GM21390 (cell line): ENCODE results near the gene ZNF276.
"Not testable (repeated sequence)": the region's sequence is repeated elsewhere in the genome, so short reads cannot be mapped to it uniquely, and the experiment has no call there.

Source experiments
- ATAC-seq: cut with Tn5 transposase; IDR thresholded peaks from one replicate; pipeline ENCODE4 v1.9.1; 2021; ENCODE audit not compliant: unreplicated experiment

ZNF276 gene

DNA sequence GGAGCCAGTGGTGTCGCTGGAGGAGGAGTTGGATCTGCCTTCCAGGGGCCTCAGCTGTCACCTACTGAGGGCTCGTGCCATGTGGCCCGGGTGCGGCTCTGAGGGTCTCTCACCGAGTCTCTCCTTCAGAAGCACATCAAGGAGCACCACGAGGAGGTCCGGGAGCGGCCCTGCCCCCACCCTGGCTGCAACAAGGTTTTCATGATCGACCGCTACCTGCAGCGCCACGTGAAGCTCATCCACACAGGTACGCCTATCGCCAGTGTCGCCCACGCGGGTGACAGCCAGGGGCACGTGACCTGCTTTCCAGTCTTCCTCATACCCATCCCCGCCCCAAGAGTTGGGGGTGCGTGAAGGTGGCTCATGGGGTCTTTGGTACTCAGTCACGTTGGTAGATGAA is 12.5 kb downstream of the ZNF276 start:
- no peak for ATAC-seq

DNA sequence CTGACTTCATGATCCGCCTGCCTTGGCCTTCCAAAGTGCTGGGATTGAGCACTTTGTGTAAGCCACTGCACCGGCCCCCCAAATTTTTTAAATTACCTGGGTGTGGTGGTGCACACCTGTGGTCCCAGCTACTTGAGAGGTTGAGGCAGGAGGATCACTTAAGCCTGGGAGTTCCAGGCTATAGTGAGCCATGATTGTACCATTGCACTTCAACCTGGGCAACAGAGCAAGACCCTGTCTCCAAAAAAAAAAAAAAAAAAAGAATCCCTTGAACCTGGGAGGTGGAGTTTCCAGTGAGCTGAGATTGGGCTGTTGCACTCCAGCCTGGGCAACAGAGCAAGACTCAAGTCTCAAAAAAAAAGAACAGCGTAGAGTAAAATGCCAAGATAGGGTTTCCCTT is 15.2 kb downstream of the ZNF276 start:
- ATAC-seq: no peak

DNA sequence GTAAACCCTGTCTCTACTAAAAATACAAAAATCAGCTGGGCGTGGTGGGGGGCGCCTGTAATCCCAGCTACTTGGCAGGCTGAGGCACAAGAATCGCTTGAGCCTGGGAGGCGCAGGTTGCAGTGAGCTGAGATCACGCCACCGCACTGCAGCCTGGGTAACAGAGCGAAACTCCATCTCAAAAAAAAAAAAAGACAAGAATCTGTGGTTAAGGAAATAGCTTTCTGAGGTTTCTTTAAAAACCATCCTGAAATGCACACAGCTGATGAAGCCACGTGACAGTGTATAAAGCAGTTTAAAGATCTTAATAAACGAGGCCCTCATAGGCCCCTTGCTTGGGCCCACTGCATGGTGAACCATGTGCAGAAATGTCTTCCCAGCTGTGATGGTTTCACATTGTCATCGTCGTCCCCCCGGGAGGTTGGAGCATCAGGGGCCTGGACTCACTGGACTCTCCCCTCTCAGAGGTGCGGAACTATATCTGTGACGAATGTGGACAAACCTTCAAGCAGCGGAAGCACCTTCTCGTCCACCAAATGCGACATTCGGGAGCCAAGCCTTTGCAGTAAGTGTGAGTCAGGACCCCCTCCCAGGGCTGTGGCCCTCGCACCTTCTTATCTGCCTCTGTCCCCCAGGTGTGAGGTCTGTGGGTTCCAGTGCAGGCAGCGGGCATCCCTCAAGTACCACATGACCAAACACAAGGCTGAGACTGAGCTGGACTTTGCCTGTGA is 16.2 kb downstream of the ZNF276 start:
- ATAC-seq: no peak

DNA sequence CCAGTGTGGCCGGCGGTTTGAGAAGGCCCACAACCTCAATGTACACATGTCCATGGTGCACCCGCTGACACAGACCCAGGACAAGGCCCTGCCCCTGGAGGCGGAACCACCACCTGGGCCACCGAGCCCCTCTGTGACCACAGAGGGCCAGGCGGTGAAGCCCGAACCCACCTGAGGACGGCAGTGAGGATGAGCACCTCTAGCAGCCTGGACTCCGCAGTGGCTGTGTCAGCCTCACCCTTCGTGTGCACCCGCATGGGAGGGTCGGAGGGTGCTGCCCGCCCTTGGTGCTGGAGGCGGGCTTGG is 16.7 kb downstream of the ZNF276 start:
- no peak for ATAC-seq

DNA sequence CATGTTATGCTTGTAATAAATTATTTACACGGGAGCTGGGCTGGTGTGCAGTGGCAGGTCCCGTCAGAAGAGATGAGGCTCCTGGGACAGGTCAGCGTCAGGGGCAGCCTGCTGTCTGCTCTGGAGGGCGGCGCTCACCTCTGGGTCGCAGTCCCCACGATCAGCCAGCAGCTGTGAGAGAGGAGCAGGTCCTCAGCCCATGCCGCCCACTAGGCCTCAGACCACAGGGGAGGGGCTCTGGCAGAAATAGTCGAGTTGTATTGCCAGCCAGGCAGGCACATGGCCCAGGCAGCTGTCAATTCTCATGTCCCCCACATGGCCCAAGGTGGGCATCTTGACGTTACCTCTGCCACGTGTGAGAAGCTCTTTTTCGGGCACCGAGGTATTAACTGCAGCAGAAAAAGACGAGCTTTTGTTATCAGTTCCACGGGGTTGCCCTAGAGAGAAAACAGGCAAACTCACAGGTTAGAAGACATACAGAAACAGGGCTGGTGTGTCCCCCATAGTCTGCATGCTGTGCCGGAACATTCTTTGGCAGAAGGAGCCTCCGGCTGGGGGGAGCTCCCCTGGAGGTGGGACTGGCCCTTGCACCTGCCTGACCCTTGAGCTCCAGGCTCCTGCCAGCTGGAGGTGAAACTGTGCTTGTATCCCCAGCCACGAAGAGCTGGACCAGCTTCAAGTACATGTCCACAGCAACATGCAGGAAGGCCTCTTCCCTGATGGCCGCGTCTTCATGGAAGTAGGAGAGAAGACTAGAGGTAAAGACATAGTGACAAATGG is 17.4 kb downstream of the ZNF276 start:
- ATAC-seq: no peak

DNA sequence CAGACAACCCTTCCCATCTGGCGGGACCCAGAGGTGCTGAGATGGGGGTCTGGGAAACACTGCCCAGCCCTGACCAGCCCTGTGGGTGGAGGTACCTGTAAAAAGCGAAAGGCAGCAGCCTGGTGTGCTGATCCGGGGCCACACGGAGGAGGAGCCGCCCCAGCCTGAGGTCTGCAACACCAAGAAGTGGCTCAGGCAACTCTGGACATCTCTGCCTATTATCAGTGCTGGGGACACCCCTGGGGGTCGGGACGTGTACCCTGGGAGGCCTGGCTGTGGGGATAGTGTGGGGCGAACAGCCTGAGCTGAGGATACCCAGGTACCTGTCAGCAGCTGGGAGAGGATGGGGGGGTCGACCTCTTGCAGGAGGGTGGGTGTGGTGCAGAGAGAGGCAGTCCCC is 18.0 kb downstream of the ZNF276 start:
- no peak for ATAC-seq

DNA sequence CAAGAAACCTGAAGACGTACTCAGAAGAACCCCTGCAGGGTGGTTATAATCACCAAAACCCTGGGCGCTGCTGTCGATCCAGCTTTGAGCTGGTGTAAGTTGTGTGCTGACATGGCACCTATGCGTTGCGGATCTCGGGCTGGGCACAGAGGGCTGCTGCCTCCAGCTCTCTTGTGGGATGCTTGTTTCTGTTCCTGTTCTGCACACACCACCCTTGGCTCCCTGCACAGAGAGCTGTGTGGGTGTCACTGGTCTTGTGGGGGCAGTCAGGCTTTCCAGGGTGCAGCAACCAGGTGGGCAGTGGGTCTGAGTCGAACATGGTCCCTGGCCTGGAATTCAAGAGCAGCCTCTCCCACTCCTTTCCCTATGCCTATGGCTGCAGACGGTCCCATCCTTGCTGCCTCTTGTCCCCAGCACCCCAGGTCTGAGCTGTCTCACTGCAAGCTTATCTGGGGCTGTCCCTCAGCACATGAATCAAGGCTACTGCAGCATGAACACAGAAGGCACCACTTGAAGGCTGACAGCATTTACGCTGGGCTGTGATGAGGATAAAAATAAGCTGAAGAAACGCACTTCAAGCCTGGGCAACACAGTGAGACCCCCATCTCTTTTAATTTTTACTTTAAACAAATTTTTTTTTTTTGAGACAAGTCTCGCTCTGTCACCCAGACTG is 20.1 kb downstream of the ZNF276 start:
- ATAC-seq: no peak

DNA sequence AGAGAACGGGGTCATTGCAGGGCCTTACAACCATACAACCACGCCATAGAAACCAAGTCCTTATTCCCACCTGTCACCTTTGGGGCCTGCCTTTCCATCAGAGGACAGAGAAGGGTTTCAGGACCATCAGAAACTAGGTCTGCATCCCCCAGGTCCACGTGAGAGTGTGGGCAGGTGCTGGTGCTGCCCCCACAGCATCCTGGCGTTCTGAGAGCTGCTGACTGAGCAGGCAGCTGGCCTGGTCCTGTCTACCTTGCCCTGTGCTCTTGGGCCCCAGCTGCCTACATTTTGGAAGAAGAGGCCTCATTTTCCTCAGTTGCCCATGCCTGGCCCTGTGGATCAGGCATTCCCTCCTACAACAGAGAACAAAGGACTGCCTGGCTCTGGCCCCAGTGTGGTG is 21.6 kb downstream of the ZNF276 start:
- ATAC-seq: no peak

DNA sequence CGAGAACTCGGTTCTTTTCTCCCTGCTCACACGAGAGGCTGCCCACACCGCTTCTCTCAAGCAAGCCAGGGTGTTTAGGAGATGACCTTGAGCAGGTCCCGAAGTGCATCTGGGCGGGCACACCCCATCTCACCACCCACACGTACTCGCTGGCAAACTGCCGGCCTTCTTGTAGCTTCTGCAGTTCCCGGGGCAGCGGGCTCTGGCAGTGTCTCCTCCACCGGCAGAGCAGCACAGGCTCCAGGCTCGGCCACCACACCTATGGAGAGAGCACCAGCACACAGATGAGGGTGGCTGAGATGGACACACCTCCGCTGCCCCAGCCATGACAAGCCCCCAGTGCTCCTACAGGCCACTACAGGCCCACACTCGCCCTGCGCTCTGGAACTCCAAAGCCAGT is 23.5 kb downstream of the ZNF276 start:
- ATAC-seq: no peak

DNA sequence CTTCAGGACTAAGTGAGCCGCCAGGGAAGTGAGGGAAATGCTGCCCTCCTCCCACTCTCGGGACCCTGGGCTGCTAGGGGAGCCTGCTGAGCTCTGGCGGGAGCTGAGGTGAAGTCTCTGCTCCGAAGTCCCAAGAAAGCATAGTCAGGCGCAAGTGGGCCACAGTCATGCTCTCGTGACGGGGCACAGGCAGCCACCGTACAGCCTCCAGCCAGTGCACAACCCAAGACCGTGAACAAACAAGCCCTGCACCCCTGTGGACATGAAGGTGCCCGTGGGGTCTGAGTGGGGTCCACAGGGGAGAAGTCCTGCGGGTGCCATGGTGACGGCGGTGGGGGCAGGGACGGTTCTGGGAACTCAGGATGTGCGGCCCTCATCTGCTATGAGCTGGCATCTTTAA is 24.7 kb downstream of the ZNF276 start:
- ATAC-seq: no peak

DNA sequence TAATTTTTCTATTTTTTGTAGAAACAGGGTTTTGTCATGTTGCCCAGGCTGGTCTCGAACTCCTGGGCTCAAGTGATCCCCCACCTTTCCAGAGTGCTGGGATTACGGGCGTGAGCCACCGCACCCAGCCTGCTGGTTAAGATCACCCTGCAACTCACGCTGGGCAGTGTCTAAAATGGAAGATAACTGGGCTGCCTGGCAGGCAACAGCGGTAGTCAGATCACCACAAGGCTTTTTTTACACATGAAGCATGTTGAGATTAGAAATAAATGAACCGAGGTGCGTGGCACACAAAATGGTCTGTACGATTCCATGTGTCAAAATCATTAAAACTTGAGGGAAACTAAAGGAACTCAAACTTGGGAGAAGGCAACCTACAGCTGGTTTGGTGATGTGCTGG is 26.7 kb downstream of the ZNF276 start:
- no peak for ATAC-seq

DNA sequence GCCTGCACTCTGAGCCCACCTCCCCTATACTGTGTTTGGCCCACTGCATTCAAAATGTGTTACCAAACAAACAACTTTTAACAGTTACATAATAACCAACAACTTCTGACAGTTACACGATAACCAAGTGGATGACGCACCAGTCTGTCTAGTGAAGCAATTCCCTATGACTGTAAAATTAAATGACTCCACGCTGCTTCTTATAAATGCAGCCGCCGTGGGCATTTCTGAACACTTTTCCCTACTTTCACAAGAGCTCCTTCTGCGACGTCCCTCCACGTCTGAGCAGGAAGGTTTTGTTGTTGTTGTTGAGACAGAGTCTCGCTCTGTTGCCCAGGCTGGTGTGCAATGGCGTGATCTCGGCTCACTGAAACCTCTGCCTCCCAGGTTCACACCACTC is 27.6 kb downstream of the ZNF276 start:
- no peak for ATAC-seq

DNA sequence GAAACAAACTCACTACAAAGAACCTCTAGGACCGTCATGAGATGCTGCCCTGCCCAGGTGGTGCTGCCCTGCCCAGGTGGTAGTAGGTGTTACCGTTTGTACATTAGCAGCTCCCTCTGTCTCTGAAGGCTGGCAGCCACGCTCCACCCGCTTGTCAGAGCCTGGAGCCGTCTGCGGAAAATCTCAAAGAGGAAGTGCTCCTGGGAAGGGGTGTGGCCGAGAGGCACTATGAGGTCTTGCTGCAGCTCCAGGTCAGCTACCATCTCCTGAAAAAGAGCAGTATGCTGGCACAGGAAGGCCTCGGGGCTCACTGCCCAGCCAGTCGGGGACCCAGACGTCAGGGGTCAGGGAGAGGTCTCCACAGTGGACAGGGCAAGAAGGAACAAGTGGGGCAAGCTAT is 28.3 kb downstream of the ZNF276 start:
- ATAC-seq: no peak

DNA sequence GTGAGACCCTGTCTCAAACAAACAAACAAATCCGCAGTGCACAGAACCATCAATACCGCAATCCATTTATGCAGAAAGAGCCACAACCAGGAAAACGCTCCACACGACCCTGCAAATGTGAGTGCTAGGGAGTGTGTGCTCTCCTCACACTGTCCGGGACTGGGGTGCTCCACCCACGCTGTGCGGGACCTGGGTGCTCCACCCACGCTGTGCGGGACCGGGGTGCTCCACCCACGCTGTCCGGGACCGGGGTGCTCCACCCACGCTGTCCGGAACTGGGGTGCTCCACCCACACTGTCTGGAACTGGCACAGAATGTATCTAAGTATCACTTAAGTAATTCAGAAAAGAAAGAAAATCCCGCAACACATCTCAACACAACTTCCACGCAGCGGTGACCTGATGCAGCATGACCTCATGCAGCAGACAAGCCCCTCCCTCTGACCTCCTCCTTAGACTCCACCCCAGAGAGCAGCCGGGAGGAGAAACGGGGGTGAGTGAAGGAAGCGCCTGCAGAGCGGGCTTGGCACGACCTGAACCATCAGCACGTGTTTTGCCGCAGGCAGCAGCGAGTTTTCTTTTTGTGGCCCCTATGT is 38.5 kb downstream of the ZNF276 start:
- ATAC-seq: no peak

DNA sequence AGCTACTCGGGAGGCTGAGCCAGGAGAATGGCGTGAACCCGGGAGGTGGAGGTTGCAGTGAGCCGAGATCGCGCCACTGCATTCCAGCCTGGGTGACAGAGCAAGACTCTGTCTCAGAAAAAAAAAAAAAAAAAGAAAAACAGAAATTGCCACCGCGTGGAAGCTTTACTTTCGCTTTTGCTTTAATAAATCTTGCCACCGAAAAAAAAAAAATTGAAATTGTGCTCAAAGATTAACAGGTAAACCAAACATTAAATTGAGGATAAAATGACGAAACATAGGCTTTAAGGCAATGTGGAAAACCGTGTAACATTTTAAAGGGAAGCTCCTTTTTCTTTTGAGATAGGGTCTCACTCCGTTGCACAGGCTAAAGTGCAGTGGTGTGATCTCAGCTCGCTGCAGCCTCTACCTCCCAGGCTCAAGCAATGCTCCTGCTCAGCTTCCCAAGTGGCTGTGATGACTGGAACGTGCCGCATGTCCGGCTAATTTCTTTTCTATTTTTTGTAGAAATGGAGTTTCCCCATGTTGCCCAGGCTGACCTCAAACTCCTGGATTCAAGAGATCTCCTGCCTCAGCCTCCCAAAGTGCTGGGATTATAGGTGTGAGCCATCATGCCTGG is 40.1 kb downstream of the ZNF276 start:
- ATAC-seq: no peak

DNA sequence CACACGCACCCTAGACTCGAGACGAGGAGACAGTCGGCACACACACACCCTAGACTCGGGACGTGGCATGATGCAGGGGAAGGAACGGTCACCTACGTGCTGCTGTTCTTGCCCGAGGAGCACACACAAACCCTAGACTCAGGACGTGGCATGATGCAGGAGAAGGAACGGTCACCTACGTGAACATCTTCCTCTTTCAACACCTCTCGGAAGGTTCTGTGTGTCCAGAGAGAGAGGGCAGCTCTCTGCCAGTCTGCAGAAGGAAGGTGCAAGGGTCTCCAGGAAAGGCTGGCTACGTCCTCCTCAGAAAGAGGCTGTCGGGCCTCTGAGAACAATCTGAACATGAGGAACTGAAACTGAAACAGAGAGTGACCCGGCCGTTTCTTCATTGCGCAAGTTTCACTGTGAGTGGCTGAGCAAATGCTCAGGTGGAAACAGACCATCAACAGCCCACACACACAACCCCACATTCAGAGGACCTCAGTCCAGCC is 43.4 kb downstream of the ZNF276 start:
- ATAC-seq: peak; percentile 89

DNA sequence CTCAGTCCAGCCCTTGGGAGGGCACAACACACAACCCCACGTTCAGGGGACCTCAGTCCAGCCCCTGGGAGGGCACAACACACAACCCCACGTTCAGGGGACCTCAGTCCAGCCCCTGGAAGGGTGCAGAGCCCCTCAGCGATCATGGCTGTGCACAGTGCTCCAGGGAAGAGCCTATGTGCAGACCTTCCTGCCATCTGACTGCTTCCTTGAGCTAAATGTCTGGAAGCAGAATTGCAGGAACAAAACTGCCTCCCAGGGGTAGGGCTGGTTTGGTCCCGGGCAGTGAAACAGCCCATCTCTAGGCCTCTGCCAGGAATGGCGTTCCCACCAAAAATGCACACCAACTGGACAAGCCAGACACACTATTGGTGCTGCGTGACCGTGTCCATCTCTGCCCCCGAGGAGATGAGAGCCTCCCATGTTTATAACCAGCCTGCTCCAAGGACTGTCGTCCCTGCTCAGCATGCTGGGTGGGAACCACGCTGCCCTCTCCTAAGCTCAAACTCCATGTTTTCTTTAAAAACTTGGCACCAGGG is 44.0 kb downstream of the ZNF276 start:
- peak; percentile 6 for ATAC-seq

DNA sequence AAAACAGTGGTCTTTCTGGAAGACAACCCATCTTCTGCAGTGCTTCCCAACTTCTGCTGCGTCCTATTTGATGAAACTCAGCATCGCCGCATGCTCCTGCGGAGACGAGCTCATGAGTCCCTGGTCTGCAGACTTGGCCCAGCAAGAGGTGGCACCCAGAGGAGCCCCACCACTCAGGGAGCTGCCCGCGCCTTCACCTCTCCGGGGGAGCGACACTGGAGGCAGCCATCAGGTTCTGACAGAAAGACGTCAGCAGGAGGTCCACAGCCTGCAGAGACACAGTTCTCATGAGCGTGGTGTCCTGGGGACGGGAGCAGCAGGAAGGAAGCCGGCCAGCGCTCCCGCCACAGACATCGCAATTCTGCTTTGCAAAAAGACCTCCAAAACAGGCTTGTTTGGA is 49.0 kb downstream of the ZNF276 start:
- no peak for ATAC-seq

DNA sequence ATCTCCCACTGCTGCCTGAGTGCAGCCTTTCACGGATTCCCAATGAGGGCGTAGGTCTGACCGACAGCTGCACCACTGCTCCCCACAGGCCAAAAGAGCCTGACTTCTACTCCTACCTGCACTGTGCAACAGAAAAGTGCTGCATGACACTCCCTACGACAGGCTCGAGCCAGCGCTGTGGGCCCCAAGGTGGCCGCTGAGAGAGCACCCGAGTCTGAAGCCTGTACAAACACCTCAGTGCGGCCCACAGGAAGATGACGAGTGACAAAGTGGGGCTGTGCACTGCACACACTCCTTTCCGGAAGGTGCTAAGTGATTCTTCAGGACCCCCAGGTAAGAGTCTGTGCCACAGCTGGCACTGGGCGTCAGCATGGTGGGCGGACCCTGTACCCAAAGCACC is 53.9 kb downstream of the ZNF276 start:
- no peak for ATAC-seq

DNA sequence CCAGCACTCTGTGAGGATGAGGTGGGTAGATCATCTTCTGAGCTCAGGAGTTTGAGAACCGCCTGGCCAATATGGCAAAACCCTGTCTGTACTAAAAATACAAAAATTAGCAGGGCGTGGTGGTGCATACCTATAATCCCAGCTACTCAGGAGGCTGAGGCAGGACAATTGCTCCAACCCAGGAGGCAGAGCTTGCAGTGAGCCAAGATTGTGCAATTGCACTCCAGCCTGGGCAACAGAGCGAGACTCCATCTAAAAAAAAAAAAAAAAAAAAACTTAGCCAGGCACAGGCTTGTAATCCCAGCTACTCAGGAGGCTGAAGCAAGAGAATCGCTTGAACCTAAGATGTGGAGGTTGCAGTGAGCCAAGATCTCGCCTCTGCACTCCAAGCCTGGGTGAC is 56.9 kb downstream of the ZNF276 start:
- ATAC-seq: not testable (repeated sequence)
